Endothelial cell (in vitro differentiated cells): ENCODE measurements around the gene TMEM203. TPM values are rescaled to one million over a fixed set of nuclear protein-coding genes. Genes with fewer than 3 reads are reported as not detected.
"Not testable (repeated sequence)": the region's sequence is repeated elsewhere in the genome, so short reads cannot be mapped to it uniquely, and the experiment has no call there.

ENCODE experiments used
- DNase-seq: peaks from one replicate; pipeline ENCODE4 v3.0.0; 2021; ENCODE audit warnings: low spot score
- H3K27ac Mint-ChIP-seq: one replicate; pipeline ENCODE4 v1.8.0; 2021; ENCODE audit warnings: mixed read lengths, inconsistent platforms; ENCODE audit not compliant: unreplicated experiment
- H3K27me3 Mint-ChIP-seq: one replicate; pipeline ENCODE4 v1.8.0; 2021; ENCODE audit warnings: mild to moderate bottlenecking, moderate library complexity, mixed read lengths, inconsistent platforms; ENCODE audit not compliant: unreplicated experiment
- H3K36me3 Mint-ChIP-seq: one replicate; pipeline ENCODE4 v1.8.0; 2021; ENCODE audit warnings: mild to moderate bottlenecking, low read depth, mixed read lengths, inconsistent platforms; ENCODE audit not compliant: unreplicated experiment
- H3K4me1 Mint-ChIP-seq: one replicate; pipeline ENCODE4 v1.8.0; 2021; ENCODE audit warnings: mild to moderate bottlenecking, mixed read lengths, inconsistent platforms; ENCODE audit not compliant: unreplicated experiment
- H3K4me3 Mint-ChIP-seq: one replicate; pipeline ENCODE4 v1.8.0; 2021; ENCODE audit warnings: mild to moderate bottlenecking, mixed read lengths, inconsistent platforms; ENCODE audit not compliant: unreplicated experiment
- H3K9me3 Mint-ChIP-seq: one replicate; pipeline ENCODE4 v1.8.0; 2021; ENCODE audit warnings: mixed read lengths, inconsistent platforms; ENCODE audit not compliant: unreplicated experiment
- total RNA-seq: library from RNA; stranded (reverse); fragmentation: NEBNext Ultra II Directional; extraction: Animal tissue kit (Norgen Biotek cat#: 25700); gene quantifications from one replicate; pipeline ENCODE4 v1.2.1, GENCODE V29; 2021; ENCODE audit not compliant: unreplicated experiment
- TF ChIP-seq, protein P1 (sequence below): fragments of 200-600 bp; sonication (generic); IDR thresholded peaks from one replicate; pipeline ENCODE4 v1.5.0; 2021; ENCODE audit warnings: antibody characterized with exemption; ENCODE audit not compliant: unreplicated experiment

The TMEM203 gene
- total RNA-seq, 1 donor from 2014 or later = 27.4 TPM

DNA sequence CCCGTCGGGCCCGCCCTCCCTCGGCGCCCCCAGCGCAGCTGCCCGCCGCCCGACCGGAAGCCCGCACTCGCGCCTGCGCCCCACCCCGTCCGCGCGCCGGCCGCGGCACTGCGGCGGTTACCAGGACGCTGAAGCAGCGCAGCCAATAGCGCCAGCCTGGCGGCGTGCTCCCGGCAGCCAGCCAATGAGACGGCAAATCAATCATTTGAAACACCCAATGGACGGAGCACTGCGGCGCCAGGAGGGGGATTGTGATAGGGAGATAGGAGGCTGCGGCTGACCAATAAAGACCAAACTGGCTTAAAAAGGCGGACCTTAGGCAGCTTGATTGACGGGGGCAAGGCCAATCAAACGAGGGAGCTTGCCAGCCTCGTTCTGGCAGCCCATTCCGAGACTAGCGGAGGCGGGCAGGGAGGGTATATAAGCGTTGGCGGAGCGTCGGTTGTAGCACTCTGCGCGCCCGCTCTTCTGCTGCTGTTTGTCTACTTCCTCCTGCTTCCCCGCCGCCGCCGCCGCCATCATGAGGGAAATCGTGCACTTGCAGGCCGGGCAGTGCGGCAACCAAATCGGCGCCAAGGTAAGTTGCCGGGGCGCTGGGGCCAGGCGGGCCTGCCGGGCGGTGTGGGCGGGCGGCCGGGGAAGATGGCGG is 35.5 kb upstream of the TMEM203 start, which contains the start of gene TUBB4B:
Gene TUBB4B (plus strand): TSS at position 447 of the 649 bp plus-strand sequence. CDS start 74 bp downstream, at position 521.
- Mint-ChIP-seq H3K4me1 (peaks cover 27% of the 10 kb centered on the region), H3K27ac (peak within 1 kb of the TSS; percentile 90), H3K9me3 (no peaks in the 10 kb centered on the region), H3K4me3 (peak within 1 kb of the TSS; percentile 97), H3K27me3 (peaks cover 18% of the 10 kb centered on the region), H3K36me3 (peaks cover 11% of the 10 kb centered on the region)
- TF ChIP-seq, protein P1, sequence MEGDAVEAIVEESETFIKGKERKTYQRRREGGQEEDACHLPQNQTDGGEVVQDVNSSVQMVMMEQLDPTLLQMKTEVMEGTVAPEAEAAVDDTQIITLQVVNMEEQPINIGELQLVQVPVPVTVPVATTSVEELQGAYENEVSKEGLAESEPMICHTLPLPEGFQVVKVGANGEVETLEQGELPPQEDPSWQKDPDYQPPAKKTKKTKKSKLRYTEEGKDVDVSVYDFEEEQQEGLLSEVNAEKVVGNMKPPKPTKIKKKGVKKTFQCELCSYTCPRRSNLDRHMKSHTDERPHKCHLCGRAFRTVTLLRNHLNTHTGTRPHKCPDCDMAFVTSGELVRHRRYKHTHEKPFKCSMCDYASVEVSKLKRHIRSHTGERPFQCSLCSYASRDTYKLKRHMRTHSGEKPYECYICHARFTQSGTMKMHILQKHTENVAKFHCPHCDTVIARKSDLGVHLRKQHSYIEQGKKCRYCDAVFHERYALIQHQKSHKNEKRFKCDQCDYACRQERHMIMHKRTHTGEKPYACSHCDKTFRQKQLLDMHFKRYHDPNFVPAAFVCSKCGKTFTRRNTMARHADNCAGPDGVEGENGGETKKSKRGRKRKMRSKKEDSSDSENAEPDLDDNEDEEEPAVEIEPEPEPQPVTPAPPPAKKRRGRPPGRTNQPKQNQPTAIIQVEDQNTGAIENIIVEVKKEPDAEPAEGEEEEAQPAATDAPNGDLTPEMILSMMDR = no peak
- peak; percentile 97 for DNase-seq

DNA sequence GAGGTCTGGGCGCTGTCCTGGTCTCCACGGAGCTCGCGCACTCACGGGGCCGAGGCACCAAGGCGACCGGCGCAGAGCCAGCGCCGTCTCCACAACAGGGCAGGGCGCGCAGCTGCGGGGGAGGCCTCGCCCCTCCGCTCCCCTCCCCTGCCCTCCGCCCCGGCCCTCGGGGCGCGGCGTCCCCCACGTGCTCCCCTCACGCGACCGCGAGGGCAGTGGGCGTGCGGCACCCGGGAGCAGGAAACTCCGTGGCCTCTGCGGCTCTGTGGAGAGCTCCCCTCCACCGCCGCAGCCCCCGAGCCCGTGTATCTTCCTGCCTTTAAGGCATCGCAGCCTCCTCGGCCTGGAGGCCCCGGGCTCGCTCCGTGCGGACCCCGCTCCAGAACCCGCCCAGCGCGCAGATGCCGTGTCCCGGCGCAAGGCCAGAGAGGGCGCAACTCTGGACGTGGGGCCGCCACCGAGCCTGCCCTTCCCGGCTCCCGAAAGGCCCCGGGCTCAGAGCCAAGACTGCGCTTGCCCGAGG is 34.9 kb upstream of the TMEM203 start:
- Mint-ChIP-seq H3K4me1 (peaks cover 27% of the 10 kb centered on the region), H3K36me3 (peaks cover 11% of the 10 kb centered on the region), H3K27me3 (peaks cover 18% of the 10 kb centered on the region), H3K27ac (no peak overlapping the region), H3K9me3 (no peaks in the 10 kb centered on the region), H3K4me3 (no peak overlapping the region)
- TF ChIP-seq, protein P1 = no peak
- peak; percentile 46 for DNase-seq

DNA sequence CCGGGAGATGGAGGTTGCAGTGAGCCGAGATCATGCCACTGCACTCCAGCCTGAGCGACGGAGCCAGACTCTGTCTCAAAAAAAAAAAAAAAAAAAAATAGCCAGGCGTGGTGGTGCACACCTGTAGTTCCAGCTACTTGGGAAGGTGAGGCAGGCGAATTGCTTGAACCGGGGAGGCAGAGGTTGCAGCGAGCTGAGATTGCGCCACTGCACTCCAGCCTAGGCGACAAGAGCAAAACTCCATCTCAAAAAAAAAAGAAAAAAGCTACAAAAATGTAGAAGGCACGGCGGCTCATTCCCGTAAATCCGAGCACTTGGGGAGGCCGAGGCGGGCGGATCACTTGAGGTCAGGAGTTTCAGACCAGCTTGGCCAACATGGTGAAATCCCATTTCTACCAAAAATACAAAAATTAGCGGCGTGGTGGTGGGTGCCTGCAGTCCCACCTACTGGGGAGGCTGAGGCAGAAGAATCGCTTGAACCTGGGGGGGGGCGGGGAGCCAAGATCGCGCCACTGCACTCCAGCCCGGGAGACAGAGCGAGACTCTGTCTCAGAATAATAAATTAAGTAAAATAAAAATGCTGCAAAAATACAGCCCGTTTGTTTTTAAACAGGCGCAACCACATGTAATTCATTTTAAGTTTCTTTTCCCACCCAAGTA is 34.2 kb upstream of the TMEM203 start:
- Mint-ChIP-seq H3K4me1 (peaks cover 27% of the 10 kb centered on the region), H3K36me3 (peaks cover 11% of the 10 kb centered on the region), H3K27me3 (peaks cover 18% of the 10 kb centered on the region), H3K27ac (peak overlapping the region; percentile 57), H3K4me3 (peak overlapping the region; percentile 74)
- not testable (repeated sequence) for DNase-seq, H3K9me3 Mint-ChIP-seq

DNA sequence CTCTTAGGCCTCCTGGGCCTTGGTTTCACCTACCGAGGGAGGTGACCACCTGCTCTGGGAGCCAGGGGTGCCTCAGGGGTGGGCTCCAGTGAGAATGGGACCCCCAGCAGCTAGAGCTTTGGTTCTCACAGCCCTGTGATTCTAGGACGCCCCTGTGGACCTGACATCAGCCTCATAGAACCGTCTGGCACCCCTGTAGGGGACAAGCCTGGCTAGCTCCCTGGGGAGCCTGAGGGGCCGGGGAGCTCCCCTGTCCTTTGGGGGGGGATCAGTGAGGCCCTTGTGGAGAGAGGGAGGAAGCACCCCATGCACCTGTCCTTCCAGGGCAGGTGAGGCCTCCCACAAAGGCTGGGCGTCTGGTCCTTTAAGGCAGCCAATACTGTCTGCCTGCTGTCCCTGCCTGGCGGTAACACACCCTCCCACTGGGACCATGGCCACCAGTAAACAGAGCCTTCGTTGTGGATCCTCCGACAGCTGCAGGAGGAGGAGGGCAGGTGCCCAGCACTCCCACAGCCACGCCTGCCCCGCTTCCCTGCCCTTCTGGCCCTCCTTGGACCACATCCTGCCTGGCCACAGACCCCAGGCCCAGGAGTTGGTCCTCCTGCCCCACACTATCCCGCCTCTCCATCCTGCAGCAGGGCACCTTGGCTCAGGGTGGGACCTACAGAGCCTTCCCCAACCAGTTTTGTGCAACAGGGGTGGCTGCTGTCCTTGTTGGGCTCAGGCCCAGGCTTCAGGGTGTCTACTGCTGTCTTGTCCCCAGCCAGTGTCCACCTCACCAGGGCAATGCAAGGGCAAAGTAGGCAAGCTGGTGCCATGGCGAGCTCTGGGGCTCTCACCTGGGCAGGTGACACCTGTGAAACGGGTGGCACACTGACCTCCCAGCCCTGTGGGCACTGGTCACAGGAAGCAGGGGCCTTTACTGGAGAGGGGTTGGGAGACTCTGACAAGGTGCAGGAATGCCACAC is 32.6 kb upstream of the TMEM203 start:
- TF ChIP-seq, protein P1 = no peak
- DNase-seq = no peak
- Mint-ChIP-seq H3K27me3 (peaks cover 17% of the 10 kb centered on the region), H3K9me3 (no peaks in the 10 kb centered on the region), H3K36me3 (peaks cover 11% of the 10 kb centered on the region), H3K4me1 (peaks cover 14% of the 10 kb centered on the region), H3K4me3 (no peak overlapping the region), H3K27ac (no peak overlapping the region)

DNA sequence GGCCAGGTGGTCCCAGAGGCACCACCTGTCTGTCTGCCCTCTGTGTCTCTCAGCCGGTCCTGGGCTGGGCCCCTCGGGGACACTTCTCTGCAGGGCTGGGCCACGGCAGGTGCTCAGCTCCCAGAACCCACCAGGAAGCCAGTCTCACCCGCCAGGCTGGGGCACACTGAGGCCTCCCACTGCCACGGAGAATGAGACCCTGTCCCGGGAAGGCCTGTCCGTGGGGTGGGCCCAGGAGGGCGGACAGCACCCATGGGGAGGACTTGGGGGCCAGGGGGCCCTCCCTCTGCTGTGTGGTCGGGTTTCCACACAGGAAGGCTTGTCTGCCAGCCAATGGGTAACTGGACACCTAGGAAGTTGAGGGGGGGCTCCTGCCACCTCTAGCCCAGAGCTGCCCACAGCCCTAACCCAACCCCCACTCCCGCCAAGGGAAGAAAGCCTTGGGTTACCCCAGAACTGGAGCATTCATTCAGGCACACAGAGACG is 31.5 kb upstream of the TMEM203 start:
- Mint-ChIP-seq H3K36me3 (peaks cover 3% of the 10 kb centered on the region), H3K4me1 (peaks cover 3% of the 10 kb centered on the region), H3K4me3 (no peak overlapping the region), H3K27ac (no peak overlapping the region), H3K27me3 (peaks cover 8% of the 10 kb centered on the region), H3K9me3 (no peaks in the 10 kb centered on the region)
- no peak for DNase-seq
- TF ChIP-seq, protein P1 = no peak
